Measurements from ENCODE around the gene FSIP2. TPM values are rescaled to one million over a fixed set of nuclear protein-coding genes. Genes with fewer than 3 reads are reported as not detected.

Gene FSIP2
- total and polyA plus RNA-seq, 2 donors from 2014 or later: 0.22 to 1.2 TPM

GRCh38 chr2:185695711-185696235 lies 42.8 kb upstream of the FSIP2 start:
- FAIRE-seq (no peak), DNase-seq (peak in 2 of 5 donors; percentile 13 to 31)
- H3K27me3 ChIP-seq (ENCODE audit: control insufficient read depth, insufficient read depth, low read length): no peaks in the 10 kb centered on the region
- peaks cover 0 to 2% (median 0%) of the 10 kb centered on the region in 3 donors for H3K9me3 ChIP-seq (ENCODE audit: control insufficient read depth in 2 of 3, insufficient read depth in 1 of 3, low read length in 3 of 3)
- no peak overlapping the region for H3K27ac ChIP-seq (ENCODE audit: low read depth in 2 of 2, low read length in 2 of 2)
- H3K9ac ChIP-seq (ENCODE audit: low read length in 3 of 3): no peak overlapping the region
- no peak for TF ChIP-seq CTCF (IDR thresholded peaks at IDR 0.05; ENCODE audit: borderline replicate concordance, extremely low read depth, insufficient read depth)
- H3K36me3 ChIP-seq (ENCODE audit: control insufficient read depth in 2 of 3, insufficient read depth in 3 of 3, low read length in 3 of 3): no peaks in the 10 kb centered on the region
- no peaks in the 10 kb centered on the region for H3K4me1 ChIP-seq (ENCODE audit: control insufficient read depth in 2 of 3, insufficient read depth in 2 of 3, low read depth in 1 of 3, low read length in 3 of 3)
- no peak overlapping the region for H3K4me3 ChIP-seq (ENCODE audit: low read length in 3 of 3)
- intact Hi-C loops (cut with DNase I): no loop called here

GRCh38 chr2:185700883-185701282 lies 37.7 kb upstream of the FSIP2 start:
- TF ChIP-seq CTCF (IDR thresholded peaks at IDR 0.05; ENCODE audit: borderline replicate concordance, extremely low read depth, insufficient read depth): no peak
- no peaks in the 10 kb centered on the region for H3K4me1 ChIP-seq (ENCODE audit: control insufficient read depth in 2 of 3, insufficient read depth in 2 of 3, low read depth in 1 of 3, low read length in 3 of 3)
- H3K27ac ChIP-seq (ENCODE audit: low read depth in 2 of 2, low read length in 2 of 2): no peak overlapping the region
- no peak overlapping the region for H3K9ac ChIP-seq (ENCODE audit: low read length in 3 of 3)
- H3K4me3 ChIP-seq (ENCODE audit: low read length in 3 of 3): no peak overlapping the region
- FAIRE-seq: no peak
- H3K27me3 ChIP-seq (ENCODE audit: control insufficient read depth, insufficient read depth, low read length): no peaks in the 10 kb centered on the region
- DNase-seq: peak in 2 of 5 donors; percentile 13 to 18
- H3K9me3 ChIP-seq (ENCODE audit: control insufficient read depth in 2 of 3, insufficient read depth in 1 of 3, low read length in 3 of 3): peaks cover 0 to 2% (median 0%) of the 10 kb centered on the region in 3 donors
- H3K36me3 ChIP-seq (ENCODE audit: control insufficient read depth in 2 of 3, insufficient read depth in 3 of 3, low read length in 3 of 3): no peaks in the 10 kb centered on the region
- intact Hi-C loops (cut with DNase I): no loop called here

- no peak for TF ChIP-seq CTCF (IDR thresholded peaks at IDR 0.05; ENCODE audit: borderline replicate concordance, extremely low read depth, insufficient read depth)
- no peaks in the 10 kb centered on the region for H3K36me3 ChIP-seq (ENCODE audit: control insufficient read depth in 2 of 3, insufficient read depth in 3 of 3, low read length in 3 of 3)
- no peaks in the 10 kb centered on the region for H3K27me3 ChIP-seq (ENCODE audit: control insufficient read depth, insufficient read depth, low read length)
- H3K4me3 ChIP-seq (ENCODE audit: low read length in 3 of 3): no peak overlapping the region
- DNase-seq (no peak), FAIRE-seq (no peak)
- H3K4me1 ChIP-seq (ENCODE audit: control insufficient read depth in 2 of 3, insufficient read depth in 2 of 3, low read depth in 1 of 3, low read length in 3 of 3): no peaks in the 10 kb centered on the region
- intact Hi-C loops (cut with DNase I): no loop called here
- H3K9me3 ChIP-seq (ENCODE audit: control insufficient read depth in 2 of 3, insufficient read depth in 1 of 3, low read length in 3 of 3): no peaks in the 10 kb centered on the region
- H3K9ac ChIP-seq (ENCODE audit: low read length in 3 of 3): no peak overlapping the region
- H3K27ac ChIP-seq (ENCODE audit: low read depth in 2 of 2, low read length in 2 of 2): no peak overlapping the region
These were observed 3.9 kb upstream of the FSIP2 start for GRCh38 chr2:185734658-185735057.

- no peak overlapping the region for H3K27ac ChIP-seq (ENCODE audit: low read depth in 2 of 2, low read length in 2 of 2)
- FAIRE-seq: no peak
- no peaks in the 10 kb centered on the region for H3K4me1 ChIP-seq (ENCODE audit: control insufficient read depth in 2 of 3, insufficient read depth in 2 of 3, low read depth in 1 of 3, low read length in 3 of 3)
- H3K9ac ChIP-seq (ENCODE audit: low read length in 3 of 3): no peak overlapping the region
- H3K4me3 ChIP-seq (ENCODE audit: low read length in 3 of 3): no peak overlapping the region
- intact Hi-C loops (cut with DNase I): no loop called here
- no peak for DNase-seq
- TF ChIP-seq CTCF (IDR thresholded peaks at IDR 0.05; ENCODE audit: borderline replicate concordance, extremely low read depth, insufficient read depth): no peak
- H3K36me3 ChIP-seq (ENCODE audit: control insufficient read depth in 2 of 3, insufficient read depth in 3 of 3, low read length in 3 of 3): no peaks in the 10 kb centered on the region
- no peaks in the 10 kb centered on the region for H3K27me3 ChIP-seq (ENCODE audit: control insufficient read depth, insufficient read depth, low read length)
- no peaks in the 10 kb centered on the region for H3K9me3 ChIP-seq (ENCODE audit: control insufficient read depth in 2 of 3, insufficient read depth in 1 of 3, low read length in 3 of 3)
These were observed 2.4 kb upstream of the FSIP2 start for GRCh38 chr2:185736210-185736609.

All from kidney (tissue), 14 donors.